Adipose tissue (tissue), 3 donors: ENCODE results near the gene UQCR11. TPM values are rescaled to one million over a fixed set of nuclear protein-coding genes. Genes with fewer than 3 reads are reported as not detected.

Experiments
- H3K27ac ChIP-seq: one replicate; pipeline ENCODE4 v1.5.1; 2013; ENCODE audit warnings: low read depth, low read length
- WGBS, 3 donors: extraction: QIAGEN DNeasy Blood & Tissue Kit; methylation state at CpG; one replicate each; pipeline ENCODE4 v1.1.7; 2013; 5-methylcytosine and 5-hydroxymethylcytosine counted together
- polyA plus RNA-seq, 3 donors: library from polyadenylated mRNA; stranded (reverse); fragments of 200-250 nt; gene quantifications; one replicate each; pipeline ENCODE4 v1.2.3, GENCODE V29; 2013
- donor health status: healthy with polysubstance abuse.
- donor health status: Bipolar disorder and iron deficiency.
- donor health status: healthy.

Gene UQCR11
- polyA plus RNA-seq, 3 donors: 64.5 to 179 (median 163) TPM

DNA sequence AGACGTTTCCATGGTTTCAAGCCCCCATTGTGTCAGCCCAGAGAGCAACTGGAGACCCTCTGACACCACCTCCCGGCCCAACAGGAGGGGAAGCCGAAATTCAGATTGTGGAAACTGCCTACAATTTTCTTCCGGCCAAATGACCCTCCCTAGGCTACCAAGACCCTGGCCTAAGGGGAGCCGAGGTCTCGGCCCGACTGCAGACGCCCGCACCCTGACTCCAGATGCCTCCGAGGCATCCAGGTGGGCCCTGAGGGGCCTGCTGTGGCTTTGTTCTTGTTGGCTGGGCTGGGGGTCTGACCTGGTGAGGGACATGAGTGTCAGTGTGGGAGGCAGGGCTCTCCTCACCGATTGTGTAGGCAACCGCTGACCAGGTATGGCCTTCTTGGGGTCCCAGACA lies 46.7 kb downstream of the UQCR11 start:
- WGBS, 3 donors: 86 to 91% (median 90%) methylated on average over 12 of the region's 12 CpGs
- no peak overlapping the region for H3K27ac ChIP-seq

- H3K27ac ChIP-seq: no peak overlapping the region
- 96 to 98% (median 96%) methylated on average over 56 to 66 of the region's 66 CpGs for WGBS, 3 donors
These were observed 48.7 kb downstream of the UQCR11 start for GRCh38 chr19:1556390-1557070.

- WGBS, 3 donors: 94 to 96% (median 95%) methylated on average over 53 to 121 of the region's 121 CpGs
- H3K27ac ChIP-seq: no peak overlapping the region
These were observed 49.5 kb downstream of the UQCR11 start for GRCh38 chr19:1555487-1556389.

GRCh38 chr19:1554968-1555367 lies 50.3 kb downstream of the UQCR11 start:
- WGBS, 3 donors: 90 to 93% (median 91%) methylated on average over 24 of the region's 24 CpGs
- no peak overlapping the region for H3K27ac ChIP-seq

DNA sequence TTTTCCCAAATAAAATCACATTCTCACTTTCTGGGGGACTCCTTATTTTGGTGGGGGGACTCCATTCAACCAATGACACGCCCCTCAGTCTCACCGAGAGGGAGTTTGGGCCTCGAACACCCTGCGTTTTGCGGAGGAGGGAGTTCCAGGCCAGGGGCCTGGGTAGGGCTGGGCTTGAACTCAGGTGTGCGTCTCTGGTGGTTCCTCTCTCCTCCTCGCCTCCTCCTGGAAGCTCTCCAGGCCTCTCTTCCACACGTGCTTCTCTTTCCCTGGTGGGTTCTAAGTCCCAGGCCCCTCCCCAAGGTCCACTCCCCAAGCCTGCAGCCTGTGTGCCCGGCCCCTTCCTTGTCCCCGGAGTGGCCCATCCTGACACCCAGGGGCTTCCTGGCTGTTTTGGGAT lies 51.8 kb downstream of the UQCR11 start:
- no peak overlapping the region for H3K27ac ChIP-seq
- WGBS, 3 donors: 78 to 87% (median 85%) methylated on average over 10 of the region's 10 CpGs

DNA sequence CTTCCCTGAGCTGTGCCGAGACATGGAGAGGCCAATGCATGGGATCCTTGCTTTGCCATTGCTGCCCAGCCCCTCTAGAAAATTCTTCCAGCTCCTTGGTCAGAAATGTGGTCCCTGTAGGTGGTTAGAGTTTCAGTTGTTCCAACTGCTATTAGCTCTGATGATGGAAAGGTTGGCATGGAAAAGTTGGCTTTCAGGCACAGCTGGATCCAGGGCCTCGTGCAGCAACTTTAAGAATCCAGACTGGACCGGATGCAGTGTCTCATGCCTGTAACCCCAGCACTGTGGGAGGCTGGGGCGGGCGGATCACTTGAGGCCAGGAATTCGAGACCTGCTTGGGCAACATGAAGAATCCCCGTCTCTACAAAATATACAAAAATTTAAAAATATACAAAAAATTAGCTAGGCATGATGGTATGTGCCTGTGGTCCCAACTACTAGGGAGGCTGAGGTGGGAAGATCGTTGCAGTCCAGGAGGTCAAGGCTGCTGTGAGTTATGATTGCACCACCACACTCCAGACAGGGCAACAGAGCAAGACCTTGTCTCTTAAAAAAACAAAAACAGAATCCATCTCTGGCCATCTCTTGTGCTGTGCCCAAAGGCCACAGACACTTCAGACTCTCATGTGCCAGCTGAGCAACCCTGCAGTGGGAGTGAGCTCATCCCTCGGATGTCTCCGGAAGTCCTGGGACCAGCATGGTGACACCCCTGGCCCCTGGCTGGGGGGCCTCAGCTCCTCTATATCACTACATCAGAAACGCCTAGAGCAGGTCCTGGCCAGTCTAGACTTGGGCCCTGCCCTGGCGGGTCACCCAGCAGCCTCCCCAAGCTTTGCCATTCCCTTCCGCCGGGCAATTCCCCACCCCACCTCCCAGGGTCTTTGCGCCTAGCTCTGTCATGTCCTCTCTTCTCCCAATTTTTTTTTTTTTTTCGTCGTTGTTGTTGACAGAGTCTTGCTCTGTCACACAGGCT lies 53.9 kb downstream of the UQCR11 start:
- no peak overlapping the region for H3K27ac ChIP-seq
- WGBS, 3 donors: 81 to 88% (median 83%) methylated on average over 17 of the region's 17 CpGs

- 77 to 86% (median 84%) methylated on average over 4 of the region's 4 CpGs for WGBS, 3 donors
- no peak overlapping the region for H3K27ac ChIP-seq
These were observed 55.8 kb downstream of the UQCR11 start for GRCh38 chr19:1549332-1549945.

Other genes with a start within 250 kb of the UQCR11 start
- 100 to 1,000 TPM in 2 of 3 donors, 10 to 100 TPM in 1; 97.5 to 211 (median 110) TPM for gene NDUFS7, start 221.6 kb downstream of the UQCR11 start, polyA plus RNA-seq
- gene GAMT, start 203.9 kb downstream of the UQCR11 start, polyA plus RNA-seq: 10 to 100 TPM; 15.4 to 52.7 (median 17.7) TPM
- gene DAZAP1, start 197.9 kb downstream of the UQCR11 start, polyA plus RNA-seq: 10 to 100 TPM; 38.4 to 79.9 (median 70.1) TPM
- gene RPS15, start 167.1 kb downstream of the UQCR11 start, polyA plus RNA-seq: 1,000 to 10,000 TPM; 2,434 to 3,362 (median 3,351) TPM
- under 1 TPM in 2 of 3 donors, not detected in 1; 0.06 TPM for gene APC2, start 155.3 kb downstream of the UQCR11 start, polyA plus RNA-seq
- gene C19orf25, start 126.2 kb downstream of the UQCR11 start, polyA plus RNA-seq: 10 to 100 TPM; 16.5 to 28.6 (median 24.3) TPM
- 1 to 10 TPM; 1.2 to 3.5 (median 2.4) TPM for gene PCSK4, start 115.1 kb downstream of the UQCR11 start, polyA plus RNA-seq
- gene REEP6, start 114.3 kb downstream of the UQCR11 start, polyA plus RNA-seq: 10 to 100 TPM in 2 of 3 donors, 1 to 10 TPM in 1; 5.5 to 30.5 (median 12.5) TPM
- under 1 TPM; 0.55 to 0.90 (median 0.89) TPM for gene ADAMTSL5, start 92.4 kb downstream of the UQCR11 start, polyA plus RNA-seq
- under 1 TPM in 1 of 3 donors, not detected in 2; 0.07 TPM for gene PLK5, start 81.4 kb downstream of the UQCR11 start, polyA plus RNA-seq
- gene MEX3D, start 37.1 kb downstream of the UQCR11 start, polyA plus RNA-seq: 1 to 10 TPM; 5.3 to 7.7 (median 6.7) TPM
- 10 to 100 TPM; 29.2 to 87.3 (median 73.1) TPM for gene MBD3, start 12.6 kb downstream of the UQCR11 start, polyA plus RNA-seq
- gene TCF3, start 47.2 kb upstream of the UQCR11 start, polyA plus RNA-seq: 10 to 100 TPM; 23.3 to 28.8 (median 26.2) TPM
- not detected for gene ONECUT3, start 148.0 kb upstream of the UQCR11 start, polyA plus RNA-seq
- gene ATP8B3, start 206.8 kb upstream of the UQCR11 start, polyA plus RNA-seq: 1 to 10 TPM in 1 of 3 donors, under 1 TPM in 2; 0.33 to 1.8 (median 0.80) TPM
- gene REXO1, start 243.0 kb upstream of the UQCR11 start, polyA plus RNA-seq: 10 to 100 TPM; 11.0 to 29.2 (median 23.5) TPM